Neural progenitor cell (in vitro differentiated cells): ENCODE results near the gene SPTBN4.

Experiments used
- CTCF ChIP-seq: fragments of 200-600 bp; sonication (generic); IDR thresholded peaks from 2 replicates; pipeline ENCODE4 v1.5.1; 2017; ENCODE audit warnings: antibody characterized with exemption, mild to moderate bottlenecking
- EZH2 ChIP-seq: fragments of 200-600 bp; sonication (generic); IDR thresholded peaks from 2 replicates; pipeline ENCODE4 v1.6.1; 2017; ENCODE audit warnings: antibody characterized with exemption, mild to moderate bottlenecking, moderate library complexity

DNA sequence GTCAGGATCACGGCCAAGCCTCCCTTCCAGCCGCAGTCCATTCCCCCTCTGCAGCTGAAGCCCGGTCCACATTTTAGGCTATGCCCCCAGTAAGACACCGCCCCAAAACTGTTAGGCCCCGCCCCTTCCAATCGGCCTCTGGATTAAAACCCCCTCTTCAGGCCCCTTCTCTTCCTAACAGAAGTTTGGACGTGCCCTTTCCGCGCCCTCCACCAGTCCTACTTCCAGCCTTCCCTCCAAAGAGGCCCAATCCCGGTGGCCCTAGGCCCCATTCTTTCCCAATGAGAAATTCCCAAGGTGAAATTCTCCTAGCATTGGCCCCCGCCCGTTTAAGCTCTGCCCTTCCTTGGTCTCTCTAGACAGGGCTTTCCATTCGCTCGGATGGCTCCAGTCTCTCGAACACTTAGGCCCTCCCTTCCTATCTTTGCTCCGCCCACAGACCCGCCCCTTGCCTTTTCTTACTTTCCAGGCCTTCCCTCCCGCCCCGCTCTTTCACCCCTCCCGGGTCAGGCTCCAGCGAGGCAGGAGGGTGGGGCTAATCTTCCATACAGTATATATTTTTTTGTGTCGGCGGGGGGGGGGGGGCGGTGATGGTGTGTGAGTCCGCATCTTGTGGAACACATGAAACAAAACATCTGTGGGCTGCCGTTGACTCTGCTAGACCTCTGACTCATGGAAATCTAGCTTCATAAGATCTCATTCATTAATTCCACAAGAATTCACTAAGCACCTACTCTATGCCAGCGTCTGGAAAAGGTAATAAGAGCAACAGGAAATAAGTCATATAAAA, 148.0 kb downstream of the SPTBN4 start:
- TF ChIP-seq CTCF = no peak
- no peak for TF ChIP-seq EZH2
